Neural cell (in vitro differentiated cells): ENCODE results near the gene PTGR1. TPM values are rescaled to one million over a fixed set of nuclear protein-coding genes. Genes with fewer than 3 reads are reported as not detected.

ENCODE experiments used
- H2AFZ ChIP-seq: fragments of 200-600, 300-800 bp; sonication (generic), shearing (Covaris generic); 2 replicates; pipeline ENCODE4 v1.6.0; 2014; ENCODE audit warnings: low read depth, mild to moderate bottlenecking, antibody characterized with exemption, low read length, moderate library complexity
- H3F3A ChIP-seq: fragments of 200-600 bp; shearing (Covaris generic); 2 replicates; pipeline ENCODE4 v1.6.1; 2016; ENCODE audit warnings: mild to moderate bottlenecking, moderate library complexity, mixed read lengths, antibody characterized with exemption, low read length; ENCODE audit not compliant: insufficient read depth, poor library complexity, severe bottlenecking
- H3K27ac ChIP-seq: fragments of 200-600, 300-800 bp; sonication (generic), shearing (Covaris generic); 2 replicates; pipeline ENCODE4 v1.5.1; 2014; ENCODE audit warnings: mild to moderate bottlenecking, low read length, moderate library complexity
- H3K27me3 ChIP-seq: fragments of 300-800, 200-600 bp; sonication (generic), shearing (Covaris generic); 2 replicates; pipeline ENCODE4 v1.6.0; 2014; ENCODE audit warnings: mild to moderate bottlenecking, low read depth, low read length, moderate library complexity; ENCODE audit not compliant: insufficient read depth
- H3K36me3 ChIP-seq: fragments of 300-800, 200-600 bp; sonication (generic), shearing (Covaris generic); 2 replicates; pipeline ENCODE4 v1.5.1; 2014; ENCODE audit warnings: mild to moderate bottlenecking, antibody characterized with exemption, low read length, moderate library complexity; ENCODE audit not compliant: insufficient read depth
- H3K4me2 ChIP-seq: fragments of 300-800, 200-600 bp; sonication (generic), shearing (Covaris generic); 2 replicates; pipeline ENCODE4 v1.6.0; 2014; ENCODE audit warnings: mild to moderate bottlenecking, low read length
- H3K4me3 ChIP-seq: fragments of 300-800, 200-600 bp; sonication (generic), shearing (Covaris generic); 2 replicates; pipeline ENCODE4 v1.5.1; 2014; ENCODE audit warnings: mild to moderate bottlenecking, low read length, moderate library complexity
- H3K79me2 ChIP-seq: fragments of 200-600 bp; shearing (Covaris generic); replicated peaks from 2 replicates; pipeline ENCODE4 v1.6.0; 2014; ENCODE audit warnings: mild to moderate bottlenecking, low read length, moderate library complexity; ENCODE audit not compliant: insufficient read depth
- H3K9ac ChIP-seq: fragments of 300-800, 200-600 bp; sonication (generic), shearing (Covaris generic); 2 replicates; pipeline ENCODE4 v1.6.1; 2016; ENCODE audit warnings: mild to moderate bottlenecking, low read length, mixed read lengths
- H3K9me2 ChIP-seq: fragments of 200-600 bp; shearing (Covaris generic); 2 replicates; pipeline ENCODE4 v1.6.1; 2016; ENCODE audit warnings: mild to moderate bottlenecking, low read length, mixed read lengths; ENCODE audit not compliant: insufficient read depth
- H3K9me3 ChIP-seq: fragments of 200-600, 300-800 bp; sonication (generic), shearing (Covaris generic); 2 replicates; pipeline ENCODE4 v1.6.1; 2016; ENCODE audit warnings: mild to moderate bottlenecking, mixed run types, low read length, moderate library complexity, mixed read lengths
- H4K20me1 ChIP-seq: fragments of 200-600 bp; shearing (Covaris generic); 2 replicates; pipeline ENCODE4 v1.6.1; 2016; ENCODE audit warnings: mild to moderate bottlenecking, mixed run types; ENCODE audit not compliant: insufficient read depth
- EP300 ChIP-seq: fragments of 450-650 bp; conservative IDR thresholded peaks from 2 replicates; pipeline ENCODE4 v1.6.1; 2014; ENCODE audit warnings: antibody characterized with exemption, mild to moderate bottlenecking, moderate library complexity; ENCODE audit not compliant: poor library complexity, severe bottlenecking
- EZH2 ChIP-seq: fragments of 200-600, 300-800 bp; shearing (Covaris generic), sonication (generic); IDR thresholded peaks from 2 replicates; pipeline ENCODE4 v1.6.1; 2014; ENCODE audit warnings: antibody characterized with exemption, low read length, borderline replicate concordance, mild to moderate bottlenecking; ENCODE audit not compliant: insufficient read depth, poor library complexity, severe bottlenecking
- MXI1 ChIP-seq: fragments of 450-650 bp; conservative IDR thresholded peaks from 2 replicates; pipeline ENCODE4 v1.6.1; 2014; ENCODE audit warnings: antibody characterized with exemption, mild to moderate bottlenecking; ENCODE audit not compliant: poor library complexity, severe bottlenecking
- POLR2AphosphoS5 ChIP-seq: IDR thresholded peaks from 2 replicates; pipeline ENCODE4 v1.6.1; 2012
- RAD21 ChIP-seq: fragments of 450-650 bp; conservative IDR thresholded peaks from 2 replicates; pipeline ENCODE4 v1.6.1; 2014; ENCODE audit warnings: antibody characterized with exemption, mild to moderate bottlenecking, moderate library complexity
- REST ChIP-seq: IDR thresholded peaks from 2 replicates; pipeline ENCODE4 v1.6.1; 2012; ENCODE audit warnings: borderline replicate concordance
- SMC3 ChIP-seq: fragments of 450-650 bp; conservative IDR thresholded peaks from 2 replicates; pipeline ENCODE4 v1.6.1; 2014; ENCODE audit warnings: antibody characterized with exemption, mild to moderate bottlenecking, moderate library complexity; ENCODE audit not compliant: poor library complexity
- TAF1 ChIP-seq: IDR thresholded peaks from 2 replicates; pipeline ENCODE4 v1.6.1; 2012; ENCODE audit warnings: low read depth
- polyA plus RNA-seq: library from polyadenylated mRNA; depleted of rRNA; stranded (reverse); fragments of >200 nt; gene quantifications from 2 replicates; pipeline ENCODE4 v1.2.3, GENCODE V29; 2014
- TF ChIP-seq, protein P1 (sequence below): fragments of 450-650 bp; IDR thresholded peaks from 2 replicates; pipeline ENCODE4 v1.5.1; 2014; ENCODE audit warnings: antibody characterized with exemption, mild to moderate bottlenecking, moderate library complexity; ENCODE audit not compliant: poor library complexity, severe bottlenecking

The PTGR1 gene
- polyA plus RNA-seq, 1 donor from 2014 or later = 6.6 TPM

GRCh38 chr9:111615928-111616327, 16.5 kb upstream of the PTGR1 start:
- no peaks in the 10 kb centered on the region for H3K36me3 ChIP-seq
- no peak overlapping the region for H3K27ac ChIP-seq
- no peak overlapping the region for H3K4me2 ChIP-seq
- H3K27me3 ChIP-seq = no peaks in the 10 kb centered on the region
- no peaks in the 10 kb centered on the region for H3K9me2 ChIP-seq
- H3K79me2 ChIP-seq = no peaks in the 10 kb centered on the region
- H3F3A ChIP-seq = no peaks in the 10 kb centered on the region
- no peaks in the 10 kb centered on the region for H4K20me1 ChIP-seq
- H2AFZ ChIP-seq = no peak overlapping the region
- H3K9ac ChIP-seq = no peak overlapping the region
- TF ChIP-seq, protein P1, sequence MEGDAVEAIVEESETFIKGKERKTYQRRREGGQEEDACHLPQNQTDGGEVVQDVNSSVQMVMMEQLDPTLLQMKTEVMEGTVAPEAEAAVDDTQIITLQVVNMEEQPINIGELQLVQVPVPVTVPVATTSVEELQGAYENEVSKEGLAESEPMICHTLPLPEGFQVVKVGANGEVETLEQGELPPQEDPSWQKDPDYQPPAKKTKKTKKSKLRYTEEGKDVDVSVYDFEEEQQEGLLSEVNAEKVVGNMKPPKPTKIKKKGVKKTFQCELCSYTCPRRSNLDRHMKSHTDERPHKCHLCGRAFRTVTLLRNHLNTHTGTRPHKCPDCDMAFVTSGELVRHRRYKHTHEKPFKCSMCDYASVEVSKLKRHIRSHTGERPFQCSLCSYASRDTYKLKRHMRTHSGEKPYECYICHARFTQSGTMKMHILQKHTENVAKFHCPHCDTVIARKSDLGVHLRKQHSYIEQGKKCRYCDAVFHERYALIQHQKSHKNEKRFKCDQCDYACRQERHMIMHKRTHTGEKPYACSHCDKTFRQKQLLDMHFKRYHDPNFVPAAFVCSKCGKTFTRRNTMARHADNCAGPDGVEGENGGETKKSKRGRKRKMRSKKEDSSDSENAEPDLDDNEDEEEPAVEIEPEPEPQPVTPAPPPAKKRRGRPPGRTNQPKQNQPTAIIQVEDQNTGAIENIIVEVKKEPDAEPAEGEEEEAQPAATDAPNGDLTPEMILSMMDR = no peak
- no peak for TF ChIP-seq REST
- no peak for TF ChIP-seq RAD21
- no peak for TF ChIP-seq TAF1
- TF ChIP-seq MXI1 = no peak
- no peak for TF ChIP-seq EP300
- no peak for TF ChIP-seq POLR2AphosphoS5
- TF ChIP-seq SMC3 = no peak
- TF ChIP-seq EZH2 = no peak
- H3K4me3 ChIP-seq = no peak overlapping the region
- H3K9me3 ChIP-seq = no peaks in the 10 kb centered on the region

- no peaks in the 10 kb centered on the region for H3F3A ChIP-seq
- no peak overlapping the region for H2AFZ ChIP-seq
- H3K4me2 ChIP-seq = no peak overlapping the region
- H3K36me3 ChIP-seq = no peaks in the 10 kb centered on the region
- no peaks in the 10 kb centered on the region for H3K27me3 ChIP-seq
- no peak overlapping the region for H3K27ac ChIP-seq
- H4K20me1 ChIP-seq = no peaks in the 10 kb centered on the region
- H3K9me2 ChIP-seq = no peaks in the 10 kb centered on the region
- H3K9me3 ChIP-seq = no peaks in the 10 kb centered on the region
- H3K79me2 ChIP-seq = no peaks in the 10 kb centered on the region
- no peak overlapping the region for H3K9ac ChIP-seq
- TF ChIP-seq TAF1 (no peak), RAD21 (no peak), EZH2 (no peak), REST (no peak), POLR2AphosphoS5 (no peak)
- TF ChIP-seq, protein P1 = no peak
- no peak overlapping the region for H3K4me3 ChIP-seq
Observed at GRCh38 chr9:111613436-111614040, 14.1 kb upstream of the PTGR1 start.
